Skeletal muscle cell (primary cell): ENCODE results near the gene SDC4.

Experiments used
- DNase-seq: peaks from one replicate; pipeline ENCODE4 v3.0.0-alpha.2; 2010; ENCODE audit warnings: low read depth
- H3K4me3 ChIP-seq: 2 replicates; pipeline ENCODE4 v1.5.1; 2011; ENCODE audit warnings: low read depth, mild to moderate bottlenecking, control low read depth, low read length, moderate library complexity

SDC4 gene

DNA sequence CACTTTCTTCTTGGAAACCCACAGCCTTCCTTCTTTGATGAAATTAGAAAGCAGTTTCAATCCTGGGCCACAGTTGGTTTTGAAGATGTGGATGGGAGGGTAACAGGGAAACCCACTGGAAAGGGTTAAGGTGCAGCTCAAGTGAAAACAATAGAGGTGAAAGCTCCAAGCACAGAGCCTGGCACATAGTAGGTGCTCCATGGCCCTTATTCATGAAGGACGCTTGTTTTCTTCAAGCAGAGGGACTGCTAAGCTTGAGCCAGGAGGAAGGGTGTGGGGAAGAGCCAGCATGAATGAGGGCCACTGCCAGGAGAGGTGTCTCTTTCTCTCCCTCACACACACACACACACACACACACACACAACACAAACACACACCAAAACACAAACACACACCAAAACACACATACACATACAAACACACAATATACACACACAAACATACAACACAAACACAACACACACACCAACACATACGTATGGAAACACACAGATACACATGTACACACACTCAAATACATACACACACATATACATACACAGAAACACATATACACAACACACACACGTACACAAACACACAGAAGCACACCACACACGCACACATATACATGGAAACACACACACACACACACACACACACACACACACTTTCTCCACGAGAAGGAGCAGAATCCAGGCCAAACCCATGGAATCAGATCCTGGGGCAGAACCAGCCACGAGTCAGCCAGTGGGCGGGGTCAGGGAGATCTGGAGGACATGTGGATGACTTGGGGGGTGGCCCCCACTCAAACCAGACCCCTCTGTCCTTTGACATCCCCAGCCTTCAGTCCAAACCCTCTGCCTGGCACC, 65.3 kb downstream of the SDC4 start:
- DNase-seq, result no peak

DNA sequence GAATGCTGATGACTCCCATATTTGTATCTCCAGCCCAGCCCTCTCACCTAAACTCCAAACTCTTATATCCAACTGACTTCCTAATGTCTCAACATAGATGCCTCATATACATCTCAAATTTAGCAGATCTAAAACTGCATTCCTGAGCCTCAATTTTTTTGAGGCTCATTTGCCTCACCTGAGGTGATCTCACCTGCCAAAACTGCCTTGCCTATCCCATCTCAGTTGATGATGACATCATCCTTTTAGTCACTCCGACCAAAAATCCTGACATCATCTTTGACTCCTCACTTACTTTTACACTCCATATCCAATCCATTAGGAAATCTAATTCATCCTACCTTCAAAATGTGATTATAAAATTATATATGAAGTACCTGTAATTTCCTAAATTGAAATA, 68.2 kb downstream of the SDC4 start:
- H3K4me3 ChIP-seq, result no peak overlapping the region
- no peak for DNase-seq

More for the DNA sequence above, 65.3 kb downstream of the SDC4 start:
- H3K4me3 ChIP-seq, result no peak overlapping the region

GRCh38 chr20:45275338-45275737, 72.9 kb downstream of the SDC4 start:
- no peak overlapping the region for H3K4me3 ChIP-seq
- no peak for DNase-seq
